ENCODE results near the gene DAAM2. TPM values are rescaled to one million over a fixed set of nuclear protein-coding genes. Genes with fewer than 3 reads are reported as not detected.

The DAAM2 gene
- total RNA-seq, 6 experiments from 2014 or later, result 1.6 to 9.8 (median 4.7) TPM

GRCh38 chr6:39812853-39813533 lies 20.8 kb downstream of the DAAM2 start:
- ATAC-seq (peak; percentile 23 to 43 (median 32)), DNase-seq (no peak)
- no peaks in the 10 kb centered on the region for H3K9me3 ChIP-seq
- 32% methylated on average over 8 of the region's 9 CpGs for WGBS (ENCODE audit: insufficient coverage, low coverage, low lambda C conversion rate, missing lambda C conversion rate)
- H3K27me3 ChIP-seq, result no peaks in the 10 kb centered on the region
- intact Hi-C loops (cut with DNase I), result no loop called here
- H3K27ac ChIP-seq, result no peak overlapping the region
- H3K4me1 ChIP-seq, result peaks cover 0 to 16% (median 2%) of the 10 kb centered on the region in 4 donors
- no peak for TF ChIP-seq CTCF (IDR thresholded peaks at IDR 0.05)
- no peak for TF ChIP-seq POLR2A (IDR thresholded peaks at IDR 0.05)
- no peaks in the 10 kb centered on the region for H3K36me3 ChIP-seq
- no peak overlapping the region for H3K4me3 ChIP-seq

- ATAC-seq, result no peak
- no peak overlapping the region for H3K27ac ChIP-seq
These were observed 22.1 kb downstream of the DAAM2 start for GRCh38 chr6:39814236-39814635.

GRCh38 chr6:39815356-39815755 lies 23.2 kb downstream of the DAAM2 start:
- no peaks in the 10 kb centered on the region for H3K9me3 ChIP-seq
- peaks cover 0 to 16% (median 2%) of the 10 kb centered on the region in 4 donors for H3K4me1 ChIP-seq
- DNase-seq (no peak), ATAC-seq (no peak)
- no peaks in the 10 kb centered on the region for H3K36me3 ChIP-seq
- 61% methylated on average over 2 of the region's 3 CpGs for WGBS (ENCODE audit: insufficient coverage, low coverage, low lambda C conversion rate, missing lambda C conversion rate)
- TF ChIP-seq POLR2A (IDR thresholded peaks at IDR 0.05), result no peak
- no peak for TF ChIP-seq CTCF (IDR thresholded peaks at IDR 0.05)
- intact Hi-C loops (cut with DNase I), result no loop called here
- H3K27me3 ChIP-seq, result no peaks in the 10 kb centered on the region
- no peak overlapping the region for H3K27ac ChIP-seq
- no peak overlapping the region for H3K4me3 ChIP-seq

More at GRCh38 chr6:39814236-39814635, 22.1 kb downstream of the DAAM2 start:
- no peak for TF ChIP-seq POLR2A (IDR thresholded peaks at IDR 0.05)
- TF ChIP-seq CTCF (IDR thresholded peaks at IDR 0.05), result no peak
- Histone ChIP-seq H3K27me3 (no peaks in the 10 kb centered on the region), H3K4me3 (no peak overlapping the region), H3K36me3 (no peaks in the 10 kb centered on the region), H3K4me1 (peaks cover 0 to 16% (median 2%) of the 10 kb centered on the region in 4 donors), H3K9me3 (no peaks in the 10 kb centered on the region)
- no peak for DNase-seq
- intact Hi-C loops (cut with DNase I), result no loop called here
- WGBS (ENCODE audit: insufficient coverage, low coverage, low lambda C conversion rate, missing lambda C conversion rate), result 88% methylated on average over 4 of the region's 4 CpGs

- Histone ChIP-seq H3K27me3 (no peaks in the 10 kb centered on the region), H3K36me3 (no peaks in the 10 kb centered on the region), H3K4me3 (no peak overlapping the region), H3K4me1 (peaks cover 0 to 11% (median 2%) of the 10 kb centered on the region in 4 donors), H3K9me3 (no peaks in the 10 kb centered on the region), H3K27ac (no peak overlapping the region)
- TF ChIP-seq POLR2A (IDR thresholded peaks at IDR 0.05) (no peak), CTCF (IDR thresholded peaks at IDR 0.05) (no peak)
- intact Hi-C loops (cut with DNase I), result no loop called here
- no peak for ATAC-seq
- no peak for DNase-seq
- 56% methylated on average over 6 of the region's 7 CpGs for WGBS (ENCODE audit: insufficient coverage, low coverage, low lambda C conversion rate, missing lambda C conversion rate)
These were observed 24.6 kb downstream of the DAAM2 start for GRCh38 chr6:39816747-39817146.

Data from right lobe of liver (tissue), 6 donors.